GM19351 (cell line): ENCODE measurements around the gene NEB.
"Not testable (repeated sequence)": the region's sequence is repeated elsewhere in the genome, so short reads cannot be mapped to it uniquely, and the experiment has no call there.

Experiments
- ATAC-seq: cut with Tn5 transposase; IDR thresholded peaks from one replicate; pipeline ENCODE4 v1.9.1; 2021; ENCODE audit warnings: mild to moderate bottlenecking, moderate library complexity; ENCODE audit not compliant: unreplicated experiment

The NEB gene

GRCh38 chr2:151569167-151569566 is 165.1 kb downstream of the NEB start:
- ATAC-seq, result no peak

GRCh38 chr2:151568501-151568900 is 165.8 kb downstream of the NEB start:
- no peak for ATAC-seq

- no peak for ATAC-seq
These were observed 167.3 kb downstream of the NEB start for GRCh38 chr2:151567006-151567405.

- no peak for ATAC-seq
These were observed 171.9 kb downstream of the NEB start for GRCh38 chr2:151562398-151562797.

GRCh38 chr2:151560289-151560688 is 174.0 kb downstream of the NEB start:
- no peak for ATAC-seq

- not testable (repeated sequence) for ATAC-seq
These were observed 174.8 kb downstream of the NEB start for GRCh38 chr2:151559431-151559830.

- not testable (repeated sequence) for ATAC-seq
These were observed 176.4 kb downstream of the NEB start for GRCh38 chr2:151557883-151558282.

GRCh38 chr2:151556121-151556520 is 178.2 kb downstream of the NEB start:
- ATAC-seq, result no peak

GRCh38 chr2:151552287-151552686 is 182.0 kb downstream of the NEB start:
- ATAC-seq, result no peak

GRCh38 chr2:151551556-151551955 is 182.7 kb downstream of the NEB start:
- ATAC-seq, result no peak

GRCh38 chr2:151549191-151549590 is 185.1 kb downstream of the NEB start:
- ATAC-seq, result no peak

GRCh38 chr2:151544449-151544848 is 189.8 kb downstream of the NEB start:
- ATAC-seq, result no peak

GRCh38 chr2:151543876-151544275 is 190.4 kb downstream of the NEB start:
- no peak for ATAC-seq

- no peak for ATAC-seq
These were observed 200.3 kb downstream of the NEB start for GRCh38 chr2:151534001-151534400.

GRCh38 chr2:151533127-151533526 is 201.1 kb downstream of the NEB start:
- ATAC-seq, result no peak

GRCh38 chr2:151526572-151527090 is 207.6 kb downstream of the NEB start:
- ATAC-seq, result no peak

- ATAC-seq, result no peak
These were observed 208.4 kb downstream of the NEB start for GRCh38 chr2:151525821-151526373.

GRCh38 chr2:151523850-151524249 is 210.4 kb downstream of the NEB start:
- ATAC-seq, result no peak

- no peak for ATAC-seq
These were observed 211.7 kb downstream of the NEB start for GRCh38 chr2:151522556-151522955.

- no peak for ATAC-seq
These were observed 213.3 kb downstream of the NEB start for GRCh38 chr2:151520976-151521375.

GRCh38 chr2:151518802-151519201 is 215.5 kb downstream of the NEB start:
- no peak for ATAC-seq

GRCh38 chr2:151508519-151508918 is 225.8 kb downstream of the NEB start:
- ATAC-seq, result no peak

- no peak for ATAC-seq
These were observed 228.1 kb downstream of the NEB start for GRCh38 chr2:151506170-151506569.
